SK-N-SH (cell line): Measurements from ENCODE around the gene ATP5F1D. TPM values are rescaled to one million over a fixed set of nuclear protein-coding genes. Genes with fewer than 3 reads are reported as not detected.

Experiments used
- CTCF ChIA-PET: fragments of 300-600, 350-600 bp; formaldehyde crosslinking; extraction: SDS; loops from one replicate; lab custom pipeline; 2021; lab: Yijun Ruan, JAX
- POLR2A ChIA-PET: fragments of 350-600 bp; sonication (Branson Sonifier 250); formaldehyde crosslinking; extraction: SDS; loops from one replicate; lab custom pipeline; 2020; ENCODE audit warnings: antibody characterized with exemption, inconsistent platforms; lab: Yijun Ruan, JAX
- DNase-seq: peaks from one replicate; pipeline ENCODE4 v3.0.0; 2012
- H2AFZ ChIP-seq: fragments of 200-600 bp; sonication (generic); 2 replicates; pipeline ENCODE4 v1.8.1; 2016; ENCODE audit warnings: antibody characterized with exemption, mild to moderate bottlenecking, low read depth
- H3F3A ChIP-seq: fragments of 200-600 bp; sonication (generic); replicated peaks from 2 replicates; pipeline ENCODE3; 2016; ENCODE audit warnings: antibody characterized with exemption, mild to moderate bottlenecking; ENCODE audit not compliant: insufficient read depth
- H3K27ac ChIP-seq, 2 experiments: fragments of 200-500 bp in 1 of 2; fragments of 200-600 bp in 1 of 2; sonication (Bioruptor generic) in 1 of 2; sonication (generic), shearing (Covaris generic) in 1 of 2; 2 replicates each; pipeline versions ENCODE4 v1.5.1 to v1.6.1; 2014 to 2016; ENCODE audit warnings: low read depth in 2 of 2, inconsistent platforms in 1 of 2, low read length in 1 of 2, mild to moderate bottlenecking in 1 of 2, mixed read lengths in 1 of 2
- H3K27me3 ChIP-seq: fragments of 200-600 bp; sonication (generic), shearing (Covaris generic); 2 replicates; pipeline ENCODE4 v1.6.1; 2016; ENCODE audit warnings: mixed run types; ENCODE audit not compliant: insufficient read depth
- H3K36me3 ChIP-seq, 2 experiments: fragments of 200-500 bp in 1 of 2; fragments of 200-600 bp in 1 of 2; sonication (Bioruptor generic) in 1 of 2; sonication (generic) in 1 of 2; replicated peaks in 1 of 2; 2 replicates each; pipeline versions ENCODE3 to v1.5.1; 2014 to 2016; ENCODE audit warnings: low read length in 1 of 2, mild to moderate bottlenecking in 1 of 2; ENCODE audit not compliant: insufficient read depth in 2 of 2, control insufficient read depth in 1 of 2
- H3K4me1 ChIP-seq, 2 experiments: fragments of 200-500 bp in 1 of 2; fragments of 200-600 bp in 1 of 2; sonication (Bioruptor generic) in 1 of 2; sonication (generic), shearing (Covaris generic) in 1 of 2; 2 replicates each; pipeline versions ENCODE4 v1.5.1 to v1.6.1; 2014 to 2016; ENCODE audit warnings: low read depth in 1 of 2, low read length in 1 of 2, mixed run types in 1 of 2; ENCODE audit not compliant: insufficient read depth in 2 of 2, control insufficient read depth in 1 of 2
- H3K4me2 ChIP-seq: fragments of 200-600 bp; sonication (generic), shearing (Covaris generic); 2 replicates; pipeline ENCODE4 v1.6.1; 2017; ENCODE audit warnings: mixed run types
- H3K4me3 ChIP-seq, 2 experiments: fragments of 200-500 bp in 1 of 2; fragments of 200-600 bp in 1 of 2; sonication (Bioruptor generic) in 1 of 2; sonication (generic), shearing (Covaris generic) in 1 of 2; 2 replicates each; pipeline versions ENCODE4 v1.5.1 to v1.8.1; 2014 to 2016; ENCODE audit warnings: low read depth in 2 of 2, inconsistent platforms in 1 of 2, low read length in 1 of 2, mild to moderate bottlenecking in 1 of 2, mixed read lengths in 1 of 2, moderate library complexity in 1 of 2
- H3K79me2 ChIP-seq: fragments of 200-600 bp; sonication (generic); 2 replicates; pipeline ENCODE4 v1.8.1; 2017; ENCODE audit warnings: mild to moderate bottlenecking; ENCODE audit not compliant: insufficient read depth
- H3K9ac ChIP-seq: fragments of 200-600 bp; sonication (generic); 2 replicates; pipeline ENCODE4 v1.6.1; 2017; ENCODE audit warnings: mixed run types
- H3K9me2 ChIP-seq: fragments of 200-600 bp; sonication (generic); 2 replicates; pipeline ENCODE4 v1.6.1; 2017; ENCODE audit warnings: mixed run types
- H3K9me3 ChIP-seq: fragments of 200-600 bp; sonication (generic); 2 replicates; pipeline ENCODE4 v1.6.1; 2017; ENCODE audit warnings: mixed run types, mild to moderate bottlenecking, moderate library complexity
- H4K20me1 ChIP-seq: fragments of 200-600 bp; sonication (generic); 2 replicates; pipeline ENCODE4 v1.6.1; 2017; ENCODE audit warnings: mild to moderate bottlenecking, mixed run types; ENCODE audit not compliant: insufficient read depth
- EP300 ChIP-seq, 2 experiments: IDR thresholded peaks; 2 replicates each; pipeline versions ENCODE4 v1.4.0 to v1.6.1; 2012; ENCODE audit warnings: borderline replicate concordance in 1 of 2, low read depth in 1 of 2, low read length in 1 of 2
- FOSL2 ChIP-seq: IDR thresholded peaks from 2 replicates; pipeline ENCODE4 v1.4.0; 2012; ENCODE audit warnings: low read depth, mild to moderate bottlenecking, moderate library complexity, borderline replicate concordance
- FOXJ3 ChIP-seq: sonication (generic); formaldehyde crosslinking; IDR thresholded peaks from 2 replicates; pipeline ENCODE4 v1.5.1; 2020; ENCODE audit warnings: mild to moderate bottlenecking, missing genetic modification reagents
- GABPA ChIP-seq: IDR thresholded peaks from 2 replicates; pipeline ENCODE4 v1.4.0; 2012; ENCODE audit warnings: low read depth, mild to moderate bottlenecking
- MXI1 ChIP-seq: IDR thresholded peaks from 2 replicates; pipeline ENCODE4 v1.6.1; 2012; ENCODE audit warnings: mild to moderate bottlenecking, low read depth, low read length, improper control_type of control experiment
- RAD21 ChIP-seq: IDR thresholded peaks from 2 replicates; pipeline ENCODE4 v1.6.1; 2012; ENCODE audit warnings: mild to moderate bottlenecking, low read length
- RFX5 ChIP-seq: IDR thresholded peaks from 2 replicates; pipeline ENCODE4 v1.6.1; 2012; ENCODE audit warnings: mild to moderate bottlenecking, improper control_type of control experiment, low read length
- TAF1 ChIP-seq: IDR thresholded peaks from 2 replicates; pipeline ENCODE4 v1.6.1; 2012; ENCODE audit warnings: low read depth, mild to moderate bottlenecking, low read length, moderate library complexity, borderline replicate concordance
- TCF12 ChIP-seq: IDR thresholded peaks from 2 replicates; pipeline ENCODE4 v1.4.0; 2012
- WGBS: methylation state at CpG from one replicate; pipeline ENCODE4 v1.1.6; 2017; ENCODE audit warnings: low lambda C conversion rate; 5-methylcytosine and 5-hydroxymethylcytosine counted together
- polyA plus RNA-seq, 3 experiments: library from polyadenylated mRNA; depleted of rRNA; stranded (reverse); fragments of >200 nt; gene quantifications; 2 replicates each; pipeline ENCODE4 v1.2.3, GENCODE V29; 2012
- TF ChIP-seq, protein P1 (sequence below): fragments of 200-600 bp; sonication (generic); IDR thresholded peaks from 2 replicates; pipeline ENCODE4 v1.6.1; 2017; ENCODE audit warnings: antibody characterized with exemption, mild to moderate bottlenecking, moderate library complexity
- TF ChIP-seq, protein P2 (sequence below): fragments of 150-350 bp; IDR thresholded peaks from 2 replicates; pipeline ENCODE4 v1.6.1; 2016; ENCODE audit warnings: mild to moderate bottlenecking, low read depth, low read length
- TF ChIP-seq, protein P3 (sequence below): IDR thresholded peaks from 2 replicates; pipeline ENCODE4 v1.6.1; 2012; ENCODE audit warnings: mild to moderate bottlenecking, low read depth, low read length, moderate library complexity
- TF ChIP-seq, protein P4 (sequence below): IDR thresholded peaks from 2 replicates; pipeline ENCODE4 v1.4.0; 2012; ENCODE audit warnings: low read depth

The ATP5F1D gene
- polyA plus RNA-seq, 1 of the 3 experiments (the other 2 are of a cell fraction), result 226 TPM

DNA sequence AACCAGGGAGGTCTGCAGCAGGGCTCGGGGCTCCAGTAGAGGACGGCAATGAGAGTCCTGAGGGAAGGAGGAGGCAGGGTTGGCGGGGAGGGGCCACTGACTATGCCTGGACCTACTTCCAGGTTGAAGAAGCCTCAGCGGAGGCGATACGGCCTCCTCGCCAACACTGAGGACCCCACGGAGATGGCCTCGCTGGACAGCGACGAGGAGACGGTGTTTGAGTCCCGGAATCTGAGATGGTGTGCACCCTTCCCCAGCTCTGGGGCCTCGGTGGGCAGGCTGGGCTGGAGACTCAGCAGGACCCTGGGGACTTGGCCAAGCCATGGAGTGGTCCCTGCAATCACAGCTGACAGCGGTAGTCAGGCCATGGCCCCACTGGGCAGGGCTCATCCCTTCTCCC, 35.5 kb downstream of the ATP5F1D start:
- no peaks in the 10 kb centered on the region for H3K9me2 ChIP-seq
- ChIA-PET CTCF (interaction anchor here (0.7 to 3.4 kb wide), 6 partner anchors 11 to 125 kb away, joined by 3 to 18 read pairs (median 3); partner anchors contain the start of gene NDUFS7), POLR2A (interaction anchor here (0.7 to 1.5 kb wide), 3 partner anchors 33 to 194 kb away, joined by 3 to 5 read pairs (median 3); no protein-coding TSS in a partner anchor)
- H3K4me1 ChIP-seq, result peaks cover 14 to 26% of the 10 kb centered on the region in 2 experiments; a peak in 1 of 4 replicates
- H3K4me2 ChIP-seq, result peak overlapping the region; percentile 100
- H2AFZ ChIP-seq, result no peak overlapping the region
- 93% methylated on average over 5 of the region's 15 CpGs for WGBS
- H3K79me2 ChIP-seq, result peaks cover 44% of the 10 kb centered on the region
- TF ChIP-seq, protein P1, sequence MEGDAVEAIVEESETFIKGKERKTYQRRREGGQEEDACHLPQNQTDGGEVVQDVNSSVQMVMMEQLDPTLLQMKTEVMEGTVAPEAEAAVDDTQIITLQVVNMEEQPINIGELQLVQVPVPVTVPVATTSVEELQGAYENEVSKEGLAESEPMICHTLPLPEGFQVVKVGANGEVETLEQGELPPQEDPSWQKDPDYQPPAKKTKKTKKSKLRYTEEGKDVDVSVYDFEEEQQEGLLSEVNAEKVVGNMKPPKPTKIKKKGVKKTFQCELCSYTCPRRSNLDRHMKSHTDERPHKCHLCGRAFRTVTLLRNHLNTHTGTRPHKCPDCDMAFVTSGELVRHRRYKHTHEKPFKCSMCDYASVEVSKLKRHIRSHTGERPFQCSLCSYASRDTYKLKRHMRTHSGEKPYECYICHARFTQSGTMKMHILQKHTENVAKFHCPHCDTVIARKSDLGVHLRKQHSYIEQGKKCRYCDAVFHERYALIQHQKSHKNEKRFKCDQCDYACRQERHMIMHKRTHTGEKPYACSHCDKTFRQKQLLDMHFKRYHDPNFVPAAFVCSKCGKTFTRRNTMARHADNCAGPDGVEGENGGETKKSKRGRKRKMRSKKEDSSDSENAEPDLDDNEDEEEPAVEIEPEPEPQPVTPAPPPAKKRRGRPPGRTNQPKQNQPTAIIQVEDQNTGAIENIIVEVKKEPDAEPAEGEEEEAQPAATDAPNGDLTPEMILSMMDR, result no peak
- TF ChIP-seq, protein P2, sequence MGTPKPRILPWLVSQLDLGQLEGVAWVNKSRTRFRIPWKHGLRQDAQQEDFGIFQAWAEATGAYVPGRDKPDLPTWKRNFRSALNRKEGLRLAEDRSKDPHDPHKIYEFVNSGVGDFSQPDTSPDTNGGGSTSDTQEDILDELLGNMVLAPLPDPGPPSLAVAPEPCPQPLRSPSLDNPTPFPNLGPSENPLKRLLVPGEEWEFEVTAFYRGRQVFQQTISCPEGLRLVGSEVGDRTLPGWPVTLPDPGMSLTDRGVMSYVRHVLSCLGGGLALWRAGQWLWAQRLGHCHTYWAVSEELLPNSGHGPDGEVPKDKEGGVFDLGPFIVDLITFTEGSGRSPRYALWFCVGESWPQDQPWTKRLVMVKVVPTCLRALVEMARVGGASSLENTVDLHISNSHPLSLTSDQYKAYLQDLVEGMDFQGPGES, result no peak
- TF ChIP-seq, protein P3, sequence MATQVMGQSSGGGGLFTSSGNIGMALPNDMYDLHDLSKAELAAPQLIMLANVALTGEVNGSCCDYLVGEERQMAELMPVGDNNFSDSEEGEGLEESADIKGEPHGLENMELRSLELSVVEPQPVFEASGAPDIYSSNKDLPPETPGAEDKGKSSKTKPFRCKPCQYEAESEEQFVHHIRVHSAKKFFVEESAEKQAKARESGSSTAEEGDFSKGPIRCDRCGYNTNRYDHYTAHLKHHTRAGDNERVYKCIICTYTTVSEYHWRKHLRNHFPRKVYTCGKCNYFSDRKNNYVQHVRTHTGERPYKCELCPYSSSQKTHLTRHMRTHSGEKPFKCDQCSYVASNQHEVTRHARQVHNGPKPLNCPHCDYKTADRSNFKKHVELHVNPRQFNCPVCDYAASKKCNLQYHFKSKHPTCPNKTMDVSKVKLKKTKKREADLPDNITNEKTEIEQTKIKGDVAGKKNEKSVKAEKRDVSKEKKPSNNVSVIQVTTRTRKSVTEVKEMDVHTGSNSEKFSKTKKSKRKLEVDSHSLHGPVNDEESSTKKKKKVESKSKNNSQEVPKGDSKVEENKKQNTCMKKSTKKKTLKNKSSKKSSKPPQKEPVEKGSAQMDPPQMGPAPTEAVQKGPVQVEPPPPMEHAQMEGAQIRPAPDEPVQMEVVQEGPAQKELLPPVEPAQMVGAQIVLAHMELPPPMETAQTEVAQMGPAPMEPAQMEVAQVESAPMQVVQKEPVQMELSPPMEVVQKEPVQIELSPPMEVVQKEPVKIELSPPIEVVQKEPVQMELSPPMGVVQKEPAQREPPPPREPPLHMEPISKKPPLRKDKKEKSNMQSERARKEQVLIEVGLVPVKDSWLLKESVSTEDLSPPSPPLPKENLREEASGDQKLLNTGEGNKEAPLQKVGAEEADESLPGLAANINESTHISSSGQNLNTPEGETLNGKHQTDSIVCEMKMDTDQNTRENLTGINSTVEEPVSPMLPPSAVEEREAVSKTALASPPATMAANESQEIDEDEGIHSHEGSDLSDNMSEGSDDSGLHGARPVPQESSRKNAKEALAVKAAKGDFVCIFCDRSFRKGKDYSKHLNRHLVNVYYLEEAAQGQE, result no peak
- no peak for TF ChIP-seq EP300 (IDR thresholded peaks at IDR 0.05; ENCODE audit: borderline replicate concordance in 1 of 2, low read depth in 1 of 2, low read length in 1 of 2)
- no peak for TF ChIP-seq TCF12
- TF ChIP-seq FOSL2, result no peak
- TF ChIP-seq, protein P4, sequence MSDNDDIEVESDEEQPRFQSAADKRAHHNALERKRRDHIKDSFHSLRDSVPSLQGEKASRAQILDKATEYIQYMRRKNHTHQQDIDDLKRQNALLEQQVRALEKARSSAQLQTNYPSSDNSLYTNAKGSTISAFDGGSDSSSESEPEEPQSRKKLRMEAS, result no peak
- no peak for TF ChIP-seq RAD21
- TF ChIP-seq GABPA, result no peak
- TF ChIP-seq MXI1, result no peak
- TF ChIP-seq RFX5, result no peak
- no peak for TF ChIP-seq FOXJ3 (CRISPR knock-in tag)
- no peak for TF ChIP-seq TAF1
- H3K9ac ChIP-seq, result no peak overlapping the region
- H4K20me1 ChIP-seq, result peaks cover 33% of the 10 kb centered on the region
- H3K36me3 ChIP-seq, result peaks cover 35 to 47% of the 10 kb centered on the region in 2 experiments
- no peak overlapping the region for H3K27ac ChIP-seq
- no peaks in the 10 kb centered on the region for H3K27me3 ChIP-seq
- H3F3A ChIP-seq, result peaks cover 46% of the 10 kb centered on the region
- no peaks in the 10 kb centered on the region for H3K9me3 ChIP-seq
- no peak for DNase-seq
- H3K4me3 ChIP-seq, result no peak overlapping the region
